Measurements from ENCODE around the gene ACTL6B. TPM values are rescaled to one million over a fixed set of nuclear protein-coding genes. Genes with fewer than 3 reads are reported as not detected.

Gene ACTL6B
- total and polyA plus RNA-seq, 9 of the 15 experiments (the other 6 are each of a cell fraction or from before 2014, with no cell fraction given), result not detected

- peak; percentile 83 for TF ChIP-seq E2F8 (IDR thresholded peaks at IDR 0.05; ENCODE audit: low read depth, partially characterized antibody)
- no peak for TF ChIP-seq CREB1 (IDR thresholded peaks at IDR 0.05)
- TF ChIP-seq CREB1 (CRISPR knock-in tag; IDR thresholded peaks at IDR 0.05), result peak; percentile 65; the same call in 1 of the 2 replicates
- TF ChIP-seq, protein P1, sequence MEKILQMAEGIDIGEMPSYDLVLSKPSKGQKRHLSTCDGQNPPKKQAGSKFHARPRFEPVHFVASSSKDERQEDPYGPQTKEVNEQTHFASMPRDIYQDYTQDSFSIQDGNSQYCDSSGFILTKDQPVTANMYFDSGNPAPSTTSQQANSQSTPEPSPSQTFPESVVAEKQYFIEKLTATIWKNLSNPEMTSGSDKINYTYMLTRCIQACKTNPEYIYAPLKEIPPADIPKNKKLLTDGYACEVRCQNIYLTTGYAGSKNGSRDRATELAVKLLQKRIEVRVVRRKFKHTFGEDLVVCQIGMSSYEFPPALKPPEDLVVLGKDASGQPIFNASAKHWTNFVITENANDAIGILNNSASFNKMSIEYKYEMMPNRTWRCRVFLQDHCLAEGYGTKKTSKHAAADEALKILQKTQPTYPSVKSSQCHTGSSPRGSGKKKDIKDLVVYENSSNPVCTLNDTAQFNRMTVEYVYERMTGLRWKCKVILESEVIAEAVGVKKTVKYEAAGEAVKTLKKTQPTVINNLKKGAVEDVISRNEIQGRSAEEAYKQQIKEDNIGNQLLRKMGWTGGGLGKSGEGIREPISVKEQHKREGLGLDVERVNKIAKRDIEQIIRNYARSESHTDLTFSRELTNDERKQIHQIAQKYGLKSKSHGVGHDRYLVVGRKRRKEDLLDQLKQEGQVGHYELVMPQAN (IDR thresholded peaks at IDR 0.05; ENCODE audit: borderline replicate concordance), result 0 out of 2 replicates have a peak, but pooled peaks have one; percentile 6
- no peak for TF ChIP-seq E4F1 (CRISPR knock-in tag; IDR thresholded peaks at IDR 0.05; ENCODE audit: borderline replicate concordance)
- peak; percentile 11 for TF ChIP-seq PRDM10 (IDR thresholded peaks at IDR 0.05; ENCODE audit: partially characterized antibody)
- 0 out of 2 replicates have a peak, but pooled peaks have one; percentile 51 for TF ChIP-seq ETS1 (conservative IDR thresholded peaks at IDR 0.05; ENCODE audit: control insufficient read depth, low read depth, low read length)
- TF ChIP-seq HCFC1 (IDR thresholded peaks at IDR 0.05; ENCODE audit: low read depth, low read length), result peak; percentile 36; the same call in 1 of the 2 replicates
- TF ChIP-seq CHD1 (IDR thresholded peaks at IDR 0.05; ENCODE audit: low read length), result peak; percentile 7
- no peak for TF ChIP-seq ZNF217 (CRISPR knock-in tag; IDR thresholded peaks at IDR 0.05)
- peak in 1 of 3 experiments; percentile 14 for TF ChIP-seq YY1 (IDR thresholded peaks at IDR 0.05; ENCODE audit: borderline replicate concordance in 1 of 3, control insufficient read depth in 1 of 3, extremely low read depth in 1 of 3, insufficient read depth in 3 of 3, insufficient read length in 1 of 3, insufficient replicate concordance in 2 of 3, low read depth in 1 of 3, low read length in 2 of 3)
Measured at GRCh38 chr7:100691676-100692577, 35.7 kb upstream of the ACTL6B start (continued).

Data from K562 (cell line).